ENCODE results near the gene CHST15. TPM values are rescaled to one million over a fixed set of nuclear protein-coding genes. Genes with fewer than 3 reads are reported as not detected.
A peak's percentile ranks its signal among the peaks of the same experiment; 100 is the strongest.

CHST15 gene
- total RNA-seq, 1 donor, result 1.1 TPM

GRCh38 chr10:123988694-123989093, 104.7 kb downstream of the CHST15 start:
- DNase-seq (ENCODE audit: low read depth in 2 of 3, low spot score in 2 of 3), result no peak

- DNase-seq (ENCODE audit: low read depth in 2 of 3, low spot score in 2 of 3), result no peak
Observed at GRCh38 chr10:123986736-123987135, 106.7 kb downstream of the CHST15 start.

- DNase-seq (ENCODE audit: low read depth in 2 of 3, low spot score in 2 of 3), result no peak
Observed at GRCh38 chr10:123974406-123974805, 119.0 kb downstream of the CHST15 start.

GRCh38 chr10:123972481-123973401, 120.7 kb downstream of the CHST15 start:
- no peak for DNase-seq (ENCODE audit: low read depth in 2 of 3, low spot score in 2 of 3)

GRCh38 chr10:123970927-123971286, 122.5 kb downstream of the CHST15 start:
- DNase-seq (ENCODE audit: low read depth in 2 of 3, low spot score in 2 of 3), result no peak

- DNase-seq (ENCODE audit: low read depth in 2 of 3, low spot score in 2 of 3), result no peak
Observed at GRCh38 chr10:123970207-123970926, 123.0 kb downstream of the CHST15 start.

- peak in 2 of 3 donors; percentile 48 to 65 for DNase-seq (ENCODE audit: low read depth in 2 of 3, low spot score in 2 of 3)
Observed at GRCh38 chr10:123967626-123968243, 125.7 kb downstream of the CHST15 start.

- no peak for DNase-seq (ENCODE audit: low read depth in 2 of 3, low spot score in 2 of 3)
Observed at GRCh38 chr10:123966896-123967231, 126.5 kb downstream of the CHST15 start.

GRCh38 chr10:123965973-123966895, 127.2 kb downstream of the CHST15 start:
- no peak for DNase-seq (ENCODE audit: low read depth in 2 of 3, low spot score in 2 of 3)

- no peak for DNase-seq (ENCODE audit: low read depth in 2 of 3, low spot score in 2 of 3)
Observed at GRCh38 chr10:123964953-123965352, 128.4 kb downstream of the CHST15 start.

GRCh38 chr10:123962756-123963530, 130.5 kb downstream of the CHST15 start:
- DNase-seq (ENCODE audit: low read depth in 2 of 3, low spot score in 2 of 3), result no peak

GRCh38 chr10:123958241-123958640, 135.2 kb downstream of the CHST15 start:
- DNase-seq (ENCODE audit: low read depth in 2 of 3, low spot score in 2 of 3), result no peak

Other genes starting within 250 kb of the CHST15 start
- gene CPXM2, start 201.8 kb downstream of the CHST15 start, total RNA-seq, result not detected